HG03520 (cell line): ENCODE results near the gene PRR18.
A peak's percentile ranks its signal among the peaks of the same experiment; 100 is the strongest.
"Not testable (repeated sequence)": the region's sequence is repeated elsewhere in the genome, so short reads cannot be mapped to it uniquely, and the experiment has no call there.

Source experiments
- ATAC-seq: cut with Tn5 transposase; IDR thresholded peaks from one replicate; pipeline ENCODE4 v1.9.1; 2021; ENCODE audit warnings: mild to moderate bottlenecking, moderate library complexity; ENCODE audit not compliant: unreplicated experiment

PRR18 gene, protein sequence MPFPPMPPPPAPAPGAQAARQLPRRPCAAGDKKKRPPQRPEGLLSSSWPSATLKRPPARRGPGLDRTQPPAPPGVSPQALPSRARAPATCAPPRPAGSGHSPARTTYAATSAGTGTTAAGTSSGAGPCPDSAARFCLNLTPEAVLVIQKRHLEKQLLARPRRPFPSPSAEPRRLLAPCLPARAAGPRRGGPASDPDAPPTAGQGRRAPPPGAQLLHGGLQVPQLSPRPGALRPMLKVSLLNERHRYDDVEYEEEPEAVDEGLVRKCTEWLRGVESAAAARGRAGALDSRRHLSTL

DNA sequence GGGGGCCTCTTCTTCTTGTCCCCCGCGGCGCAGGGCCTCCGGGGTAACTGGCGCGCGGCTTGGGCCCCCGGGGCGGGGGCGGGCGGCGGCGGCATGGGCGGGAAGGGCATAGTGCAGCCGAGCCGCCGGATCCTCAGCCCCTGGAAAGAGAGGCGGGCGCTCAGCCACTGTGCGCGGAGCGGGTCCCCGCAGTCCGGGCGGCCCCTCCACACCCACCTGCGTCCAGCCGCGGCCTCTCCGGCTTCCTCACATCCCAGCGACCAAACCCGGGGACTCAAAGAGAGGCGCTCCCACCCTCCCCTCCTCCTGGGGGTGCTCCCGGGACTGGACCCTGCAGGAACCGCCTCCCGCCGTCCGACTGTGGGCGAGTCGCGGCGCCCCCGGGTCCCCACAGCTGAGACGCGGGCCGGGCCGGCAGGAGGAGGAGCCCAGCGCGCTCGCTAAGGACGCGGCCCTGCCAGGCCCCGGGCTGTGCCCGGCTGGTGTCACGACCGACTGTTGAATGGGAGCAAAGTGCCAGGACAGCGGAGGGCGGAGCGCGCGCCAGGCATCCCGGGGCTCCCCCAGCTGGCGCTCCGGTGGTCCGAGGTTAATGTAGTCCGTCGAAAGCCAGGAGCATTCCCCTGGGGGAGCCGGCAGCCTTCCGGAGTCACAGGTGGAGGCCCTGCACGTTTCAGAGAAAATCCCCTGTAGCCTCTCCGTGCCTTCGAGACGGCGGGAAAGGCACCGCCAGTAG lies at the start of gene PRR18:
TSS of gene PRR18 (minus strand) at position 360 of the 736 bp plus-strand sequence. CDS start at position 110, 250 bp downstream.
- ATAC-seq = peak; percentile 38

- no peak for ATAC-seq
Measured at GRCh38 chr6:166355552-166355951, 47.4 kb upstream of the PRR18 start.

- ATAC-seq = no peak
Measured at GRCh38 chr6:166354965-166355364, 46.8 kb upstream of the PRR18 start.

DNA sequence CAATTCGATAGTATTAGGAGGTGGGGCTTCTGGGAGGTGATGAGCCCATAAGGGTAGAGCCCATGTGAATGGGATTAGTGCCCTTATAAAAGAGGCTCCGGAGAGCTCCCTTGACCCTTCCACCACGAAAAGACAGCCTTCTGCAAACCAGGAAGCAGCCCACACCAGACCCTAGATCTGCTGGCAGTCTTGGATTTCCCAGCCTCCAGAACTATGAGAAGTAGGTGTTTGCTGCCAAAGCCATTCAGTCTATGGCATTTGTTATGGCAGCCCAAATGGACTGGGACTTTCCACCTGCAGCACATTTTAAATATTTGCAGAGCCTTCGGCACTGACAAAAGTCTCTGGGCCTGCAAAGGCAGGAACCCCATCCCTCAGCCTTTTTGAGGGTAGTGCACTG lies 46.0 kb upstream of the PRR18 start:
- no peak for ATAC-seq

DNA sequence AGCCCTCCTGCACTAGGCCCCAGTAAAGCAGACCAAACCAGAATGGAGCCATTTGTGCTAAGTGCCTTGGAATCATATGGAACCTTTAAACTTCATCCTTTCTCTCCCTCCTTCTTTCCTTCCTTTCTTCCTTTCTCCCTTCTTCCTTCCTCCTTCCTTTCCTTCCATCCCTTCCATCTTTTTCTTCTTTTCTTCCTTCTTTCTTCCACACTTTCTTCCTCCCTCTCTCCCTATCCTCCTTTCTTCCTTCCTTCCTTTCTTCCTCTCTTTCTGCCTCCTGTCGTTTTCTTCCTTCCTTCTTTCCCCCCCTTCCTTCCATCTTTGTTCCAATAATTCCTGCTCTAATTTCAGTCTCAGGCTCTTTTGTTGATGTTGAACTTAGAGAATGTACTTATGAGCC lies 45.3 kb upstream of the PRR18 start:
- no peak for ATAC-seq

GRCh38 chr6:166352923-166353322 lies 44.7 kb upstream of the PRR18 start:
- no peak for ATAC-seq

DNA sequence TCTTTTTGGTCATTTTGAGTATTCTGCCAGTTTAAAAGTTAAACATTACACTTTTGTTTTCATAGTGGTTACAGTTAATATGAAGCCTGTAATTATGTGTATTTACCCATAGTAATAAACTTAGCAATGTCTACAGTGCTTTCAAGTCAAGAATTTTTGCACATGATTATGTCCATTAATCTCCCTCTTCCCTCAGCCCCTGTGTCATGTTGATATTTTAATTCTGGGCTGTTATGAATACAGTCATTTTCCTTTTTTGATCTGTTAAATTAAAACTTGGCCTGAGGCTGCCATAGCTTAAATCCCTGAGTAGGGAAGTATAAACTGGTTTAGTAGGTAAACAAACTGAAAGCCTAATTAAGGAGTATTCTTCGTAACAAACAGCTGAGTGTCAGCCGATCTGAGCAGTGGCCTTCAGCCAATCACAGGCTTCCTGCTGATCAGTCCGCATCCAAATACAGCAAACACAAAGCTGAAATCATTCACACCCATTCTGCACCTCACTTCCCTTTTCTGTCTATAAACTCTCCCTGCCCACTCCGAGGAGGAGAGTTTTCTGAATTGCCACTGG lies 43.6 kb upstream of the PRR18 start:
- peak; percentile 92 for ATAC-seq

DNA sequence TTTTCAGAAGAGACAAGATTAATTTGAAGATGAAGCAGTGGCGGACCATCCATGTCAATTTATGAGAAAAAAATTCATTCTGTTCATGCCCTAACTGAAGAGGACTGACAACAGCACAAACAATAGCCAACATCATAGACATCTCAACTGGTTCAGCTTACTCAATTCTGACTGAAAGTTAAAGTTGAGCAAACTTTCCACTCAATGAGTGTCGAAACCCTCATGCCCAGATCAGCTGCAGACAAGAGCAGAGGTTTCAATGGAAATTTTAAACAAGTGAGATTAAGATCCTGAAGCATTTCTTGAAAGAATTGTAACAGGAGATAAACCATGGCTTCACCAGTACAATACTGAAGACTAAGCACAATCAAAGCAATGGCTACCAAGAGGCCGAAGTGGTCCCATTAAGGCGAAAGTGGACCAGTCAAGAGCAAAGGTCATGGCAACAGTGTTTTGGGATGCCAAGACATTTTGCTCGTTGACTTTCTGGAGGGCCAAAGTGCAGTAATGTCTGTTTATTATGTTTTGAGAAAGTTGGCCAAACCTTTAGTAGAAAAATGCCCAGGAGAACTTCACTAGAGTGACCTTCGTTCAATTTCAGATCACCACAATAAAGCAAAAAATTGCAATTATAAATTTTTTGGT lies 40.2 kb upstream of the PRR18 start:
- ATAC-seq = no peak

- ATAC-seq = no peak
Measured at GRCh38 chr6:166346965-166347364, 38.8 kb upstream of the PRR18 start.

- no peak for ATAC-seq
Measured at GRCh38 chr6:166346449-166346848, 38.3 kb upstream of the PRR18 start.

- ATAC-seq = not testable (repeated sequence)
Measured at GRCh38 chr6:166345672-166346071, 37.5 kb upstream of the PRR18 start.

DNA sequence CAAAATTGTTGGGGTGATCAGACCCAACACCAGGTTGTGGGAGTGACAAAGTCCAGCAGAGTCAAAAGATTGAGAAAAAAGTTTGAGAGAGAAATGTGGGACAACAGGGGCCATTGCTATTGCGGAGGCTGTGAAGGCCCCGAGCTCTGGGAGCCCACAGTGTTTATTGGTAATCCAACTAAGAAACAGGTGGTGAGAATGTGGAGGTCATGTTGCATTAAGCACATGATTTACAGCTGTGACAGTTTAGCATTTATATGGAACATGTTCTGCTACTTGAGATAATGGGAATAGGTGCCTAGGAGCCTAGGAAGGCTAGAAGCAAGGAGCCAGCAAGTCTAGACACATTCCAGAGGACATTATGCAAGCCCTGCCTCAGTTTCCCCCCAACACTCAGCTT lies 36.7 kb upstream of the PRR18 start:
- not testable (repeated sequence) for ATAC-seq

- ATAC-seq = no peak
Measured at GRCh38 chr6:166344240-166344639, 36.0 kb upstream of the PRR18 start.

DNA sequence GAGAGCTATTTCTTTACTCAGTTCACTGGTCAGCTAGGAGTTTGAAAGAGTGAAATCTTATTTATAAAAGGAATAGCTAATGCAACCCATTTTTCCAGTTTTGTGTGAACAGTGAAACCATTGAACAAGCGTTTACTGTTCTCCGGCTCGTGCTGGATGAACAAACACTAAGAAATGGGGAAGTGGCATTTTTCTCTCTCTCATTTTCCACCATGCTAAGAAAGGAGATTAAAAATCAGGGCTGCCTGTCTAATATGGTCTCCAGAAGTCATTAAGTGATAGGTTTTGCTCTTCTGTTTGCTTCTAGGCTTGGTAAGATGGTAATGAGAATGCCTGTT lies 34.9 kb upstream of the PRR18 start:
- ATAC-seq = peak; percentile 24

DNA sequence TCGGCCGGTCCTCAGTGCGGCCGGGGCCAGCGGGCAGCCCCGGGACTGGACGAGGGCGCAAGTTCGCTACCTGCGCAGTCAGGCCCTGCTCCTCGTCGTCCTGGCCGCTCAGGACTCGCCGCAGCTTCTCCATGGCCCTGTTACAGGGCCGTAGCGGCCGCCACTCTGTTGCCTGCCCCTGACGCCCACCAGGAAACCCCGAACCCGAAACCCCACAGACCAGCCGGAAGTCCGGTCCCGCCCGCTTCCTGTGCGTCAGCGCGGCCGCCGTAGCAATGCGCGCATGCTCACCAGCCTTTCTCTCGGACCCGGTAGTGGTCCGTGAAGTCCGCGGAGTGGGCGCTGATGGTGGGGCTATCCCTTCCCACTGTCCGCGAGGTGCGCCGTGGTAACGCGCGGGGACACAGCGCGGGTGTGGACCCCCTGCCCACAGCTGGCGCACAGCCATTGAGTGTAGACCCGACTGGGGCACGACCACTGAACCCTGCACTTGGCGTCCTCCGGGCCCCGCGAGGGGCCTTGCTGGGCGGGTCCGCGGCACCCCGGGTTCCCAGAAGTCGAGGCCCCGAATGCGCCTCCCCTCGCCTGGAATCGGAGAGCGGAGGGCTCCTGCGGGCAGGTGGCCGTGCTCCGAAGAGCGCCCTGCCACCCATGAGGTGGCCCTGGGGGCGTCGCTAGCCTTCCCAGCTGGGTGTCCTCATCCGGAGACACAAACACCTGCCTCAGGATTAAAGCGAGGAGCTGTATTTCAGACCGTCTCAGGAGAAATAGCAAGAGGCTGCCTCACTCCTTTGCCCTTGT lies 34.4 kb upstream of the PRR18 start, which contains the start of gene SFT2D1:
TSS of gene SFT2D1 (minus strand) at position 197 of the 801 bp plus-strand sequence. CDS start at position 133, 64 bp downstream.
- ATAC-seq = peak; percentile 88

GRCh38 chr6:166341977-166342348 lies 33.8 kb upstream of the PRR18 start:
- ATAC-seq = no peak

DNA sequence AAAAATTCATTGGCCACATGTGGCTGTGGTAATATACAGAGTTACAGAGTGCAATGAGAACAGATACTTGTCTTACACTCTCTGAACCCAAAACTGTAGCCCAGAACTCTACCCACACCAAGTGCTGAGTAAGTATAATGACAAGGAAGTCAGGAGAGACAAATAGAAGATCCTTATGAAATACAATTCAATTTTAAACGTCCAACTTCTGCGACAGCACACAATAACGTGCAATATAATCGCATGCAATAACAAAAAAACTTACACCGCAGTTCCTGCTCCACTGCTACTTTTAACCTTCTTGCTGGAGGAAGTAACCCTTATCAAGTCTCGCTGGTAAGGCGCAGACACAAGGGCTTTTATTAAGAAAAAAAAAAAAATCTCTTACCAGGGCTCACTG lies 33.3 kb upstream of the PRR18 start:
- ATAC-seq = no peak

GRCh38 chr6:166338854-166339253 lies 30.7 kb upstream of the PRR18 start:
- no peak for ATAC-seq

DNA sequence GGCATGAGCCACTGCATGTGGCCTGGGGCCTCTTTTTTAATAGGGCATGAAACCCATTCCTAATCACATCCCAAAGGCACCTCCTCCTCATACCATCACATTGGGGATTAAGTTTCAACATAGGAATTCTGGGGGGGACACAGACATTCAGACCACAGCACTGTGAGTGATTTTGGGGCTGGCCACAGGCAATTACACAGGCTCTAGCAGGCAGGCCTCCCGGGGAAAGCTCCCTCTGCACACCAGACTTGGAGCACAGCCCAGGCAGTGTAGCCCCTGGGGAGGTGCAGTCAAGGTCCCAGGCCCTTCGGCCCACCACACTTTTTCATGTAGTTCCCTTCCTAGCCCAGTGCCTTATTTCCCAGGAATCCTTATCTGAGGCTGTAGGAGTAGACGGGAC lies 28.7 kb upstream of the PRR18 start:
- ATAC-seq = no peak

- ATAC-seq = peak; percentile 47
Measured at GRCh38 chr6:166335378-166336302, 27.4 kb upstream of the PRR18 start.
